Transverse colon (tissue), 4 donors: ENCODE results near the gene KIF2A.

Experiments
- POLR2A ChIP-seq: fragments of 450-650 bp; IDR thresholded peaks from one replicate; pipeline ENCODE4 v1.6.1; 2016; ENCODE audit warnings: antibody characterized with exemption, mild to moderate bottlenecking, moderate library complexity
- POLR2AphosphoS5 ChIP-seq, 3 donors: sonication (generic); formaldehyde crosslinking; IDR thresholded peaks; one replicate each; pipeline ENCODE4 v1.6.1; 2016; ENCODE audit warnings: antibody characterized with exemption in 3 of 3
- TF ChIP-seq, protein P1 (sequence below), 5 experiments: fragments of 200-600 bp in 3 of 5; fragments of 450-650 bp in 2 of 5; sonication (generic) in 3 of 5; IDR thresholded peaks; 1 replicate in 2 of 5; 2 replicates in 3 of 5; pipeline ENCODE4 v1.5.1; 2016 to 2017; ENCODE audit warnings: antibody characterized with exemption in 5 of 5, inconsistent platforms in 3 of 5, mild to moderate bottlenecking in 2 of 5, moderate library complexity in 1 of 5

DNA sequence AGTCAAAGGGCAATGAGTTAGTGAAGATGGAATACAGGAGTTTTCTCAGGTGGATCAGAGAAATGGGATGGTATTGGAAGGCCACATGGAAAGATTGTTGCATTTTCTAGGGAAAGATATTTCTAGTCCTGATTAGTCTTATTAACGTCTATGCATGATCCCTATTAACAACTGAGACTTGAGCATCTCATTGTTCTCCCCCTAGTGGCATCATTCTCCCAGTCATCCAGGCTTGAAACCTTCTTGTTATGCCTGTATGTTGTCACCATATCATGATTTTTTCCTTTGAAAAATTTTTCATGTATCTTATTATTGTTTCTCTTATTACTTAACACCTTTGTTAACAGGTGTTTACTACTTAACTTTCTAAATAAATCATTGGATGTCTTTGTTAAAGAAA, 34.4 kb downstream of the KIF2A start:
- TF ChIP-seq, protein P1, sequence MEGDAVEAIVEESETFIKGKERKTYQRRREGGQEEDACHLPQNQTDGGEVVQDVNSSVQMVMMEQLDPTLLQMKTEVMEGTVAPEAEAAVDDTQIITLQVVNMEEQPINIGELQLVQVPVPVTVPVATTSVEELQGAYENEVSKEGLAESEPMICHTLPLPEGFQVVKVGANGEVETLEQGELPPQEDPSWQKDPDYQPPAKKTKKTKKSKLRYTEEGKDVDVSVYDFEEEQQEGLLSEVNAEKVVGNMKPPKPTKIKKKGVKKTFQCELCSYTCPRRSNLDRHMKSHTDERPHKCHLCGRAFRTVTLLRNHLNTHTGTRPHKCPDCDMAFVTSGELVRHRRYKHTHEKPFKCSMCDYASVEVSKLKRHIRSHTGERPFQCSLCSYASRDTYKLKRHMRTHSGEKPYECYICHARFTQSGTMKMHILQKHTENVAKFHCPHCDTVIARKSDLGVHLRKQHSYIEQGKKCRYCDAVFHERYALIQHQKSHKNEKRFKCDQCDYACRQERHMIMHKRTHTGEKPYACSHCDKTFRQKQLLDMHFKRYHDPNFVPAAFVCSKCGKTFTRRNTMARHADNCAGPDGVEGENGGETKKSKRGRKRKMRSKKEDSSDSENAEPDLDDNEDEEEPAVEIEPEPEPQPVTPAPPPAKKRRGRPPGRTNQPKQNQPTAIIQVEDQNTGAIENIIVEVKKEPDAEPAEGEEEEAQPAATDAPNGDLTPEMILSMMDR (IDR thresholded peaks at IDR 0.05): peak in 3 of 5 experiments; percentile 20 to 22 (median 21)
- TF ChIP-seq POLR2AphosphoS5 (IDR thresholded peaks at IDR 0.05): no peak
- TF ChIP-seq POLR2A: no peak
